Esophagus muscularis mucosa (tissue), 4 donors: ENCODE measurements around the gene FKBP8. TPM values are rescaled to one million over a fixed set of nuclear protein-coding genes. Genes with fewer than 3 reads are reported as not detected.
A peak's percentile ranks its signal among the peaks of the same experiment; 100 is the strongest.

Experiments used
- DNase-seq: peaks from one replicate; pipeline ENCODE4 v3.0.0-alpha.2; 2017; ENCODE audit errors: extremely low spot score
- H3K27ac ChIP-seq, 4 donors: fragments of 200-600 bp; sonication (generic); replicated peaks in 1 of 4; 1 replicate in 3 of 4; 2 replicates in 1 of 4; pipeline ENCODE4 v1.5.1; 2016 to 2019; ENCODE audit warnings: mild to moderate bottlenecking in 1 of 4
- H3K27me3 ChIP-seq, 4 donors: fragments of 200-600 bp; sonication (generic); one replicate each; pipeline versions ENCODE4 v1.5.1 to v1.6.0; 2016 to 2019
- H3K36me3 ChIP-seq, 4 donors: fragments of 200-600 bp; sonication (generic); one replicate each; pipeline ENCODE4 v1.5.1; 2016 to 2019
- H3K4me1 ChIP-seq, 4 donors: fragments of 200-600 bp; sonication (generic); one replicate each; pipeline ENCODE4 v1.5.1; 2016 to 2019
- H3K4me3 ChIP-seq, 4 donors: fragments of 200-600 bp; sonication (generic); 1 replicate in 2 of 4; 2 replicates in 2 of 4; pipeline ENCODE4 v1.5.1; 2016 to 2019; ENCODE audit warnings: mild to moderate bottlenecking in 4 of 4, moderate library complexity in 1 of 4
- H3K9me3 ChIP-seq, 4 donors: fragments of 200-600 bp; sonication (generic); 1 replicate in 3 of 4; 2 replicates in 1 of 4; pipeline ENCODE4 v1.5.1; 2016 to 2019
- EP300 ChIP-seq: sonication (generic); formaldehyde crosslinking; IDR thresholded peaks from one replicate; pipeline ENCODE4 v1.6.1; 2017; ENCODE audit warnings: antibody characterized with exemption
- POLR2A ChIP-seq: fragments of 450-650 bp; IDR thresholded peaks from one replicate; pipeline ENCODE4 v1.6.1; 2017; ENCODE audit warnings: antibody characterized with exemption, moderate library complexity, mild to moderate bottlenecking, low read depth
- POLR2AphosphoS5 ChIP-seq, 2 donors: sonication (generic); formaldehyde crosslinking; IDR thresholded peaks; one replicate each; pipeline ENCODE4 v1.6.1; 2017; ENCODE audit warnings: antibody characterized with exemption in 2 of 2
- WGBS: methylation state at CpG from one replicate; pipeline ENCODE4 v1.1.5; 2018; 5-methylcytosine and 5-hydroxymethylcytosine counted together
- intact Hi-C: fragments of 100-400 bp; cut with DNase I; formaldehyde crosslinking; loops from one replicate; pipeline ENCODE4 v1.15.1; 2023
- total RNA-seq, 4 donors: library from RNA; depleted of rRNA; stranded (reverse); fragments of >200 nt; gene quantifications; one replicate each; pipeline versions ENCODE4 v1.1.0 to v1.2.1, GENCODE V29; 2016
- TF ChIP-seq, protein P1 (sequence below), 3 experiments: fragments of 200-600 bp in 2 of 3; fragments of 450-650 bp in 1 of 3; sonication (generic) in 2 of 3; IDR thresholded peaks; one replicate each; pipeline ENCODE4 v1.5.1; 2017 to 2019; ENCODE audit warnings: antibody characterized with exemption in 3 of 3, mild to moderate bottlenecking in 2 of 3, moderate library complexity in 1 of 3

FKBP8 gene
- total RNA-seq, 4 donors from 2014 or later: 420 to 568 (median 430) TPM

GRCh38 chr19:18557411-18558201, 14.2 kb upstream of the FKBP8 start, which contains the start of gene KXD1:
TSS of gene KXD1 (plus strand) at chr19:18557870. CDS start at chr19:18562057, 4,187 bp downstream.
- intact Hi-C loops: loop anchor here (5.0 kb wide), 1 partner anchor 35 kb away; the partner anchor contains the start of gene ELL
- WGBS: 12% methylated on average over 6 of the region's 58 CpGs

DNA sequence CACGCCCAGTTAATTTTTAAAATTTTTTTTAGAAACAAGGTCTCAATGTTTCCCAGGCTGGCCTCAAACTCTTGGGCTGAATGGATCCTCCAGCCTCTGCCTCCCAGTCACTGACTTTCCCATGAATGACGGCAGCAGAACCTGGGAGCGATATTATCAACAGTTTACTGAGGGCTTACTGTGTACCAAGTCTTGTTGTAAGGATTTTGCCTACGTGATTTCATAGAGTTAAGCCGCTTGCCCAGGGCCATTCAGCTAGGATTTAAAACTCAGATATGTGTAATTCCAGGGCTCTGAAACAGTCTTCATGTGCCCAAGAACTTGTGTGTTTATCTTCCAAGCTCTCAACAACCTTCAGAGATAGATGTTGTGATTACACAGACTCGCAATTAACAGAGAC, 8.3 kb upstream of the FKBP8 start:
- no peak for DNase-seq
- intact Hi-C loops: no loop called here
- Histone ChIP-seq H3K36me3 (no peaks in the 10 kb centered on the region), H3K4me1 (no peaks in the 10 kb centered on the region), H3K27me3 (no peaks in the 10 kb centered on the region), H3K9me3 (no peaks in the 10 kb centered on the region), H3K27ac (no peak overlapping the region), H3K4me3 (no peak overlapping the region)
- TF ChIP-seq, protein P1, sequence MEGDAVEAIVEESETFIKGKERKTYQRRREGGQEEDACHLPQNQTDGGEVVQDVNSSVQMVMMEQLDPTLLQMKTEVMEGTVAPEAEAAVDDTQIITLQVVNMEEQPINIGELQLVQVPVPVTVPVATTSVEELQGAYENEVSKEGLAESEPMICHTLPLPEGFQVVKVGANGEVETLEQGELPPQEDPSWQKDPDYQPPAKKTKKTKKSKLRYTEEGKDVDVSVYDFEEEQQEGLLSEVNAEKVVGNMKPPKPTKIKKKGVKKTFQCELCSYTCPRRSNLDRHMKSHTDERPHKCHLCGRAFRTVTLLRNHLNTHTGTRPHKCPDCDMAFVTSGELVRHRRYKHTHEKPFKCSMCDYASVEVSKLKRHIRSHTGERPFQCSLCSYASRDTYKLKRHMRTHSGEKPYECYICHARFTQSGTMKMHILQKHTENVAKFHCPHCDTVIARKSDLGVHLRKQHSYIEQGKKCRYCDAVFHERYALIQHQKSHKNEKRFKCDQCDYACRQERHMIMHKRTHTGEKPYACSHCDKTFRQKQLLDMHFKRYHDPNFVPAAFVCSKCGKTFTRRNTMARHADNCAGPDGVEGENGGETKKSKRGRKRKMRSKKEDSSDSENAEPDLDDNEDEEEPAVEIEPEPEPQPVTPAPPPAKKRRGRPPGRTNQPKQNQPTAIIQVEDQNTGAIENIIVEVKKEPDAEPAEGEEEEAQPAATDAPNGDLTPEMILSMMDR (IDR thresholded peaks at IDR 0.05): no peak
- TF ChIP-seq EP300 (no peak), POLR2AphosphoS5 (IDR thresholded peaks at IDR 0.05) (no peak), POLR2A (no peak)
- WGBS: 68% methylated on average over 6 of the region's 6 CpGs

More at GRCh38 chr19:18557411-18558201, 14.2 kb upstream of the FKBP8 start, which contains the start of gene KXD1:
- no peaks in the 10 kb centered on the region for H3K27me3 ChIP-seq
- peak within 1 kb of the TSS; percentile 94 to 99 (median 98) for H3K27ac ChIP-seq
- peaks cover 2 to 17% (median 10%) of the 10 kb centered on the region in 4 donors for H3K36me3 ChIP-seq
- H3K4me1 ChIP-seq: peaks cover 8 to 43% (median 27%) of the 10 kb centered on the region in 4 donors
- H3K4me3 ChIP-seq: peak within 1 kb of the TSS; percentile 77 to 95 (median 92)
- peak; percentile 99 for DNase-seq
- no peaks in the 10 kb centered on the region for H3K9me3 ChIP-seq
- TF ChIP-seq POLR2AphosphoS5 (IDR thresholded peaks at IDR 0.05): peak; percentile 99
- peak; percentile 77 for TF ChIP-seq POLR2A
- TF ChIP-seq EP300: peak; percentile 19
- TF ChIP-seq, protein P1 (IDR thresholded peaks at IDR 0.05): no peak

- peaks cover 13 to 25% (median 24%) of the 10 kb centered on the region in 4 donors for H3K4me1 ChIP-seq
- 18% methylated on average over 6 of the region's 12 CpGs for WGBS
- H3K36me3 ChIP-seq: peaks cover 15 to 28% (median 27%) of the 10 kb centered on the region in 4 donors
- H3K27ac ChIP-seq: peak overlapping the region; percentile 93 to 96 (median 94)
- H3K27me3 ChIP-seq: no peaks in the 10 kb centered on the region
- TF ChIP-seq POLR2A: no peak
- peak; percentile 2 to 10 for TF ChIP-seq POLR2AphosphoS5 (IDR thresholded peaks at IDR 0.05)
- TF ChIP-seq EP300: no peak
- H3K4me3 ChIP-seq: peak overlapping the region; percentile 78 to 95 (median 86)
- no peak for DNase-seq
- intact Hi-C loops: no loop called here
- no peaks in the 10 kb centered on the region for H3K9me3 ChIP-seq
Measured at GRCh38 chr19:18543814-18544475, 572 bp upstream of the FKBP8 start.

DNA sequence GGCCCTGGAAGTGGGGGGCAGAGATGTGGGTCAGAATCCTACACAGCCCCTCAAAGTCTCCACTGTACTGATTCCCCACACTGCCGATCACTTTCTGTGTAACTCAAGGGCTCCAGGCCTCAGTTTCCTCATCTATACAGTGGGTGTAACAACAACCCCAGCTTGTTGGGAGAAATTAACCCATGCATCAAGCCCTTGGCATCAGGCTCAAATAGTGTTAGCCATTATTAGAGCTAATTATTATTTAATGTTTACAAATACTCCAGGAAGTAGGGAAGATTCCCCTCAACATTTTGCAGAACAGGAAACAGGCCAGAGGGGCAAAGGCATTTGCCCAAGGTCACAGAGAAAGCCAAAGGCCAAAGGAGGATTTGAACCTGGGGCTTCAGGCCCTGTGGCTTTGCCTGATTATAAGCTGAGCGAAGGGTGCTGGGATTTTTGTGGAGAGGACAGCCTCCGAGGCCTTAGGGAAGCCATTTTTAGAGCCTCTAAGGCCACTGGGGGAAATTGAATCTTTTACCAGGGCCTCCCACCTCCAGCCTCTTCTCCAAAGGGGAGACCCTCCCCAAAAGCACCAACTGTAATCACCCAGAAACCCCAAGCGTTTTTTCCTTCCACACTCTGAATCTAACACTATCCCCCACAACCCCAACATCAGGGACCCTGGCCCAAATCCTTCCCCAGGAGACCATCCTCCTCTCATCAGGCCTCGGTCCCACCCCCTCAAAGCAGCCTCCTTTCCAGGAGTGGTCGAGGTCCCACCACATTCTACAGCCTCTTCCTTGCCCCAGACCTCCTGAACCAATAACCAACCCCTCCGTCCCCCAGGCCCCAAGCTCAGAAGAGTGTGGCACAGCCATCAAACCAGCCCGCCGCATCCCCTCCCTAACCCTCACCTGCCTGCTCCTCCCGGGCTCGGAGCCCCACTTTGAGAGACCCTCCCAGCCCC, 1.1 kb downstream of the FKBP8 start:
- Histone ChIP-seq H3K27ac (peak overlapping the region; percentile 93 to 96 (median 94)), H3K36me3 (peaks cover 20 to 42% (median 41%) of the 10 kb centered on the region in 4 donors), H3K9me3 (no peaks in the 10 kb centered on the region), H3K4me3 (peak overlapping the region; percentile 78 to 95 (median 86)), H3K4me1 (peaks cover 13 to 25% (median 24%) of the 10 kb centered on the region in 4 donors), H3K27me3 (no peaks in the 10 kb centered on the region)
- 23% methylated on average over 11 of the region's 11 CpGs for WGBS
- intact Hi-C loops: no loop called here
- no peak for TF ChIP-seq POLR2A
- TF ChIP-seq EP300: no peak
- no peak for DNase-seq
